ENCODE measurements around the gene TREML4. TPM values are rescaled to one million over a fixed set of nuclear protein-coding genes. Genes with fewer than 3 reads are reported as not detected.
A peak's percentile ranks its signal among the peaks of the same experiment; 100 is the strongest.

Gene TREML4
- total and polyA plus RNA-seq, 10 of the 15 experiments (the other 5 are each of a cell fraction or from before 2014, with no cell fraction given): not detected

DNA sequence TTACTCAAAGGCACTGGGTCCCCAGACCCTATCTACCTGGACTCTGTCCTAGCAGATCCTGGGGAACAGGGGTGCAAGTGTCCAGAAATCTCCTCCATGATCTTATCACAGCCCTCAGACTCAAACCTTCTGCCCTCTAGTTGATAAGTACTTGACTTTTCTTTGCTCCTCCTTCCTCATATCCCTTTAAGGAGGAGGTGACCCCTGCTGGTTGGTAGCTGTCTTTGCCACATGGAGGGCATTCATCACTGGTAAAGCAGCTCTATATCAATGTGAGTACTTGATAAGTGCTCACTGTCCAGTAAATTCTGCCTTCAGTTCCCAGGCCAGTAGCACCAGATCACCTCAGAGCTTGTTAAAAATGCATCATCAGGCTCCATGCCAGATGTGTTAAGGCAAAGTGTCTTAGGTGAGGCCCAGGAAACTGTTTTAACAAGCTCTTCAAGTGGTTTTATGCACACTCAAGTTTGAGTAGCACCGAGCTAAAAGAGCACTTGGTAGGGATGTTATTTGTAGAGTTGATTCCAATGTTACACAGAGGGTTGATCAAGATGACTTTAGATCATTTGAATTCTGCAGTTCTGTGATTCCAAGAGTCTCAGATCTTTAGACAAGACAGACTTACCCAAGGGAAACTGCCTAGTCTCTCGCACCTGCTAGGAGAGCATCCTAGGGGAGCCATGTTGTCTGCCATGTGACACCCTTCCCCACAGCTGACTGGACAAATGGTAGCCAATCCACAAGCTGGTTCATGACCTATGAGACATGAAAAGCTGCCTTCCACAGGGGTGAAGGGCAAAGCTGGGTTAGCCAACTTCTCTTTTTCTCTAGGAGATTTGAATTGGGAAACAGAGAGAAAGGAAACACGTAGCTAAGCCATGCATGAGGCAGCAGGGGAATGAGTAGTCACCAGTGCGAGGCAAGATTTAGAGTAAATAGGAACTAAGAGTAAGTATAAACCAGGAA is 45.8 kb upstream of the TREML4 start:
- ChIA-PET RAD21 (ENCODE audit: unreplicated experiment) (interaction anchor here (0.6 to 2.4 kb wide), 9 partner anchors 17 to 729 kb away, joined by 3 to 14 read pairs (median 4); no protein-coding TSS in a partner anchor), SMC1A (ENCODE audit: uncharacterized antibody, unreplicated experiment) (interaction anchor here (0.8 to 2.0 kb wide), 24 partner anchors 8 to 178 kb away, joined by 3 to 17 read pairs (median 4); partner anchors contain the start of genes NFYA, OARD1 and TREML2), CTCF (interaction anchor here (0.7 to 3.7 kb wide), 39 partner anchors 9 to 1266 kb away, joined by 3 to 49 read pairs (median 4); partner anchors contain the start of genes NFYA, OARD1 and TREML2), POLR2A (interaction anchor here (1.3 kb wide), 2 partner anchors 14 to 108 kb away, joined by 3 to 4 read pairs; no protein-coding TSS in a partner anchor)
- TF ChIP-seq SMC3 (IDR thresholded peaks at IDR 0.05; ENCODE audit: borderline replicate concordance, low read length): peak; percentile 58
- peak; percentile 66 for TF ChIP-seq RAD21 (IDR thresholded peaks at IDR 0.05; ENCODE audit: insufficient read depth, low read depth, low read length)
- TF ChIP-seq JUNB (IDR thresholded peaks at IDR 0.05): no peak
- 0 out of 2 replicates have a peak, but pooled peaks have one; percentile 30 for TF ChIP-seq YY1 (IDR thresholded peaks at IDR 0.05; ENCODE audit: low read depth, low read length)
- TF ChIP-seq, protein P1, sequence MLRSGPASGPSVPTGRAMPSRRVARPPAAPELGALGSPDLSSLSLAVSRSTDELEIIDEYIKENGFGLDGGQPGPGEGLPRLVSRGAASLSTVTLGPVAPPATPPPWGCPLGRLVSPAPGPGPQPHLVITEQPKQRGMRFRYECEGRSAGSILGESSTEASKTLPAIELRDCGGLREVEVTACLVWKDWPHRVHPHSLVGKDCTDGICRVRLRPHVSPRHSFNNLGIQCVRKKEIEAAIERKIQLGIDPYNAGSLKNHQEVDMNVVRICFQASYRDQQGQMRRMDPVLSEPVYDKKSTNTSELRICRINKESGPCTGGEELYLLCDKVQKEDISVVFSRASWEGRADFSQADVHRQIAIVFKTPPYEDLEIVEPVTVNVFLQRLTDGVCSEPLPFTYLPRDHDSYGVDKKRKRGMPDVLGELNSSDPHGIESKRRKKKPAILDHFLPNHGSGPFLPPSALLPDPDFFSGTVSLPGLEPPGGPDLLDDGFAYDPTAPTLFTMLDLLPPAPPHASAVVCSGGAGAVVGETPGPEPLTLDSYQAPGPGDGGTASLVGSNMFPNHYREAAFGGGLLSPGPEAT (IDR thresholded peaks at IDR 0.05; ENCODE audit: low read depth): no peak
- TF ChIP-seq IRF4 (IDR thresholded peaks at IDR 0.05; ENCODE audit: low read depth, low read length): no peak
- TF ChIP-seq, protein P2, sequence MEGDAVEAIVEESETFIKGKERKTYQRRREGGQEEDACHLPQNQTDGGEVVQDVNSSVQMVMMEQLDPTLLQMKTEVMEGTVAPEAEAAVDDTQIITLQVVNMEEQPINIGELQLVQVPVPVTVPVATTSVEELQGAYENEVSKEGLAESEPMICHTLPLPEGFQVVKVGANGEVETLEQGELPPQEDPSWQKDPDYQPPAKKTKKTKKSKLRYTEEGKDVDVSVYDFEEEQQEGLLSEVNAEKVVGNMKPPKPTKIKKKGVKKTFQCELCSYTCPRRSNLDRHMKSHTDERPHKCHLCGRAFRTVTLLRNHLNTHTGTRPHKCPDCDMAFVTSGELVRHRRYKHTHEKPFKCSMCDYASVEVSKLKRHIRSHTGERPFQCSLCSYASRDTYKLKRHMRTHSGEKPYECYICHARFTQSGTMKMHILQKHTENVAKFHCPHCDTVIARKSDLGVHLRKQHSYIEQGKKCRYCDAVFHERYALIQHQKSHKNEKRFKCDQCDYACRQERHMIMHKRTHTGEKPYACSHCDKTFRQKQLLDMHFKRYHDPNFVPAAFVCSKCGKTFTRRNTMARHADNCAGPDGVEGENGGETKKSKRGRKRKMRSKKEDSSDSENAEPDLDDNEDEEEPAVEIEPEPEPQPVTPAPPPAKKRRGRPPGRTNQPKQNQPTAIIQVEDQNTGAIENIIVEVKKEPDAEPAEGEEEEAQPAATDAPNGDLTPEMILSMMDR (IDR thresholded peaks at IDR 0.05 in 2 of 3, conservative IDR thresholded peaks at IDR 0.05 in 1 of 3; ENCODE audit: control insufficient read depth in 2 of 3, extremely low read depth in 1 of 3, insufficient read depth in 1 of 3, low read depth in 3 of 3, low read length in 3 of 3): peak; percentile 73 to 77 (median 76)
- no peak for TF ChIP-seq SMARCA5 (IDR thresholded peaks at IDR 0.05)
- in situ Hi-C loops (cut with MboI): no loop called here
- 37% methylated on average over 4 of the region's 4 CpGs for WGBS (ENCODE audit: insufficient coverage, insufficient replicate concordance, low lambda C conversion rate, missing lambda C conversion rate)
- FAIRE-seq: peak; percentile 97
- H4K20me1 ChIP-seq (ENCODE audit: control insufficient read depth, insufficient read depth): no peaks in the 10 kb centered on the region
- no peak overlapping the region for H3K4me3 ChIP-seq
- no peaks in the 10 kb centered on the region for H3K9me3 ChIP-seq (replicated peaks; ENCODE audit: control insufficient read depth, insufficient read depth, low read length)
- no peaks in the 10 kb centered on the region for H3K79me2 ChIP-seq (ENCODE audit: control insufficient read depth, insufficient read depth, low read length)
- no peak overlapping the region for H3K4me2 ChIP-seq (ENCODE audit: control insufficient read depth, insufficient read depth)
- H3K9ac ChIP-seq (ENCODE audit: control insufficient read depth, insufficient read depth, low read length): no peak overlapping the region
- peak; percentile 99 for ATAC-seq
- H2AFZ ChIP-seq (ENCODE audit: control insufficient read depth, low read depth, low read length): no peak overlapping the region; the same call in 1 of the 2 replicates
- H3K27me3 ChIP-seq (replicated peaks in 1 of 2; ENCODE audit: control insufficient read depth in 2 of 2, insufficient read depth in 2 of 2, low read length in 1 of 2): no peaks in the 10 kb centered on the region
- H3K4me1 ChIP-seq (ENCODE audit: control insufficient read depth, insufficient read depth, low read length): no peaks in the 10 kb centered on the region
- H3K36me3 ChIP-seq (ENCODE audit: control insufficient read depth in 2 of 2, insufficient read depth in 2 of 2, low read length in 1 of 2): no peaks in the 10 kb centered on the region
- H3K27ac ChIP-seq (ENCODE audit: control insufficient read depth, insufficient read depth): no peak overlapping the region
- intact Hi-C loops (cut with micrococcal nuclease; ENCODE audit: unreplicated experiment): loop anchor here (1.0 kb wide), 1 partner anchor 90 kb away; no protein-coding TSS in a partner anchor
- no TSS peak for BruUV-seq (replicated peaks)
- no peak for DNase-seq (ENCODE audit: low read depth, low spot score)
